ENCODE measurements around the gene CLEC3B.

DNA sequence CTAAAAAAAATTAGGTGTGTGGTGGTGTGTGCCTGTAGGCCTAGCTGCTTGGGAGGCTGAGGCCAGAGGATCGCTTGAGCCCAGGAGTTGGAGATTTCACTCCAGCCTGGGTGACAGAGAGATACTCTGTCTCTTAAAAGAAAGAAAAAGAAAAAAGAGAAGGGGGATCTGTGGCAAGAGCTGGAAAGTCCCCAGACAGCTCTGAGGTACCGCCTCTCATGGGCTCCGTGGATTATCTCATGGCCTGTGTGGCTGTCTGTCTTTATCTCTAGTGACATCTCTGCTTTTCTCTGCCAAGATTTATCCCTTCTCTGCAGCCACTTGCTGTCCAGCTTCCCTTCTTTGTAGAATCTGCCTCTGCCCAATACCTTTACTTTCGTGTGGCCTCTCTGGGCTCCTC, 44.4 kb upstream of the CLEC3B start:
- TF ChIP-seq POLR2A (IDR thresholded peaks at IDR 0.05), result no peak
- TF ChIP-seq, protein P1, sequence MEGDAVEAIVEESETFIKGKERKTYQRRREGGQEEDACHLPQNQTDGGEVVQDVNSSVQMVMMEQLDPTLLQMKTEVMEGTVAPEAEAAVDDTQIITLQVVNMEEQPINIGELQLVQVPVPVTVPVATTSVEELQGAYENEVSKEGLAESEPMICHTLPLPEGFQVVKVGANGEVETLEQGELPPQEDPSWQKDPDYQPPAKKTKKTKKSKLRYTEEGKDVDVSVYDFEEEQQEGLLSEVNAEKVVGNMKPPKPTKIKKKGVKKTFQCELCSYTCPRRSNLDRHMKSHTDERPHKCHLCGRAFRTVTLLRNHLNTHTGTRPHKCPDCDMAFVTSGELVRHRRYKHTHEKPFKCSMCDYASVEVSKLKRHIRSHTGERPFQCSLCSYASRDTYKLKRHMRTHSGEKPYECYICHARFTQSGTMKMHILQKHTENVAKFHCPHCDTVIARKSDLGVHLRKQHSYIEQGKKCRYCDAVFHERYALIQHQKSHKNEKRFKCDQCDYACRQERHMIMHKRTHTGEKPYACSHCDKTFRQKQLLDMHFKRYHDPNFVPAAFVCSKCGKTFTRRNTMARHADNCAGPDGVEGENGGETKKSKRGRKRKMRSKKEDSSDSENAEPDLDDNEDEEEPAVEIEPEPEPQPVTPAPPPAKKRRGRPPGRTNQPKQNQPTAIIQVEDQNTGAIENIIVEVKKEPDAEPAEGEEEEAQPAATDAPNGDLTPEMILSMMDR (IDR thresholded peaks at IDR 0.05), result no peak
- TF ChIP-seq EP300 (IDR thresholded peaks at IDR 0.05), result no peak

Data from tibial nerve (tissue), 4 donors.